ENCODE results near the gene NFYC. TPM values are rescaled to one million over a fixed set of nuclear protein-coding genes. Genes with fewer than 3 reads are reported as not detected.
A peak's percentile ranks its signal among the peaks of the same experiment; 100 is the strongest.

NFYC gene
- 68.0 and 72.4 TPM in 2 replicates for polyA plus RNA-seq (2012; rRNA removed)
- polyA plus RNA-seq (2012; cell fraction: cytosol; rRNA removed): 36.6 and 49.4 TPM in 2 replicates
- 62.5 and 88.2 TPM in 2 replicates for polyA plus RNA-seq (2012; cell fraction: nucleus; rRNA removed)

GRCh38 chr1:40691538-40692428, at the start of gene NFYC:
Gene NFYC, plus strand, starts transcription at chr1:40691704. Its CDS starts 47,140 bp downstream, at chr1:40738844.
- Histone ChIP-seq H3K9me3 (no peaks in the 10 kb centered on the region), H3K4me1 (ENCODE audit: control insufficient read depth in 1 of 2, insufficient read depth in 2 of 2, low read depth in 1 of 2, low read length in 1 of 2) (peaks cover 17 to 21% of the 10 kb centered on the region in 2 experiments; a peak in 3 of 4 replicates), H3K36me3 (replicated peaks in 1 of 2; ENCODE audit: control insufficient read depth in 1 of 2, insufficient read depth in 2 of 2, low read length in 1 of 2) (peaks cover 3 to 7% of the 10 kb centered on the region in 2 experiments), H3F3A (replicated peaks; ENCODE audit: insufficient read depth) (peaks cover 12% of the 10 kb centered on the region), H3K9ac (peak within 1 kb of the TSS; percentile 99), H3K79me2 (ENCODE audit: insufficient read depth) (peaks cover 76% of the 10 kb centered on the region), H3K27ac (ENCODE audit: low read depth in 2 of 2, low read length in 1 of 2) (peak within 1 kb of the TSS; percentile 97 to 99), H3K9me2 (no peaks in the 10 kb centered on the region), H4K20me1 (ENCODE audit: insufficient read depth) (0 out of 2 replicates have a peak, but pooled peaks cover 3% of the 10 kb centered on the region), H3K4me3 (ENCODE audit: low read depth in 2 of 2, low read length in 1 of 2) (peak within 1 kb of the TSS; percentile 68 to 95), H3K27me3 (ENCODE audit: insufficient read depth) (no peaks in the 10 kb centered on the region), H2AFZ (ENCODE audit: low read depth) (peak within 1 kb of the TSS; percentile 72; the same call in 1 of the 2 replicates), H3K4me2 (peak within 1 kb of the TSS; percentile 85)
- peak; percentile 100 for TF ChIP-seq CHD2 (IDR thresholded peaks at IDR 0.05; ENCODE audit: low read length, partially characterized antibody)
- TF ChIP-seq RCOR1 (IDR thresholded peaks at IDR 0.05; ENCODE audit: low read length): no peak
- TF ChIP-seq NRF1 (IDR thresholded peaks at IDR 0.05; ENCODE audit: low read depth, low read length): peak; percentile 68
- no peak for TF ChIP-seq USF1 (IDR thresholded peaks at IDR 0.05; ENCODE audit: borderline replicate concordance, low read depth)
- TF ChIP-seq TCF12 (IDR thresholded peaks at IDR 0.05): no peak; the same call in 1 of the 2 replicates
- 0 out of 2 replicates have a peak, but pooled peaks have one; percentile 36 for TF ChIP-seq IRF3 (IDR thresholded peaks at IDR 0.05; ENCODE audit: low read depth, low read length)
- TF ChIP-seq FOXM1 (IDR thresholded peaks at IDR 0.05; ENCODE audit: low read depth): peak; percentile 56; the same call in 1 of the 2 replicates
- 0 out of 2 replicates have a peak, but pooled peaks have one; percentile 72 for TF ChIP-seq TAF1 (IDR thresholded peaks at IDR 0.05; ENCODE audit: borderline replicate concordance, low read depth, low read length)
- peak; percentile 72 for TF ChIP-seq MAX (IDR thresholded peaks at IDR 0.05; ENCODE audit: low read depth)
- peak; percentile 84 for TF ChIP-seq POLR2AphosphoS5 (IDR thresholded peaks at IDR 0.05; ENCODE audit: low read depth, low read length)
- peak; percentile 50; the same call in 1 of the 2 replicates for TF ChIP-seq REST (IDR thresholded peaks at IDR 0.05; ENCODE audit: low read depth, low read length)
- TF ChIP-seq RAD21 (IDR thresholded peaks at IDR 0.05; ENCODE audit: low read length): no peak
- TF ChIP-seq MXI1 (IDR thresholded peaks at IDR 0.05; ENCODE audit: low read depth, low read length): peak; percentile 61
- no peak for TF ChIP-seq USF2 (IDR thresholded peaks at IDR 0.05; ENCODE audit: borderline replicate concordance, low read depth, low read length)
- TF ChIP-seq SIN3A (IDR thresholded peaks at IDR 0.05; ENCODE audit: borderline replicate concordance, low read depth, low read length): peak; percentile 91; the same call in 1 of the 2 replicates
- peak; percentile 40; the same call in 1 of the 2 replicates for TF ChIP-seq TEAD4 (IDR thresholded peaks at IDR 0.05; ENCODE audit: borderline replicate concordance, insufficient read depth)
- TF ChIP-seq ZBTB33 (IDR thresholded peaks at IDR 0.05; ENCODE audit: borderline replicate concordance, low read depth): peak; percentile 98
- TF ChIP-seq YY1 (IDR thresholded peaks at IDR 0.05; ENCODE audit: low read depth): peak; percentile 94
- peak; percentile 96 for DNase-seq
- ChIA-PET POLR2A (interaction anchor here (0.6 to 2.5 kb wide), 17 partner anchors 9 to 288 kb away, joined by 3 to 30 read pairs (median 5); partner anchors contain the start of genes CTPS1 and RIMS3), CTCF (interaction anchor here (0.6 to 2.3 kb wide), 11 partner anchors 12 to 261 kb away, joined by 3 to 12 read pairs (median 3); partner anchors contain the start of gene ZNF684)
- 0% methylated on average over 18 of the region's 84 CpGs for whole genome bisulfite sequencing (ENCODE audit: low lambda C conversion rate)

All from SK-N-SH (cell line).